Adipocyte (in vitro differentiated cells): Measurements from ENCODE around the gene TOGARAM2.
"Not testable (repeated sequence)": the region's sequence is repeated elsewhere in the genome, so short reads cannot be mapped to it uniquely, and the experiment has no call there.

Source experiments
- DNase-seq: peaks from one replicate; pipeline ENCODE4 v3.0.0-alpha.2; 2015; ENCODE audit warnings: low read depth
- H3K27me3 ChIP-seq: replicated peaks from 2 replicates; pipeline ENCODE4 v1.7.0; 2013; ENCODE audit warnings: mild to moderate bottlenecking, low read length, moderate library complexity; ENCODE audit not compliant: control insufficient read depth, insufficient read depth
- H3K36me3 ChIP-seq: 2 replicates; pipeline ENCODE4 v1.7.0; 2013; ENCODE audit warnings: low read length, mild to moderate bottlenecking, moderate library complexity; ENCODE audit not compliant: control insufficient read depth, insufficient read depth, severe bottlenecking
- H3K4me1 ChIP-seq: 2 replicates; pipeline ENCODE4 v1.7.0; 2013; ENCODE audit warnings: mild to moderate bottlenecking, low read length, moderate library complexity; ENCODE audit not compliant: control insufficient read depth, insufficient read depth
- H3K4me3 ChIP-seq: 2 replicates; pipeline ENCODE4 v1.7.0; 2013; ENCODE audit warnings: mild to moderate bottlenecking, low read length, moderate library complexity
- H3K9ac ChIP-seq: 2 replicates; pipeline ENCODE4 v1.7.0; 2013; ENCODE audit warnings: mild to moderate bottlenecking, low read length, moderate library complexity
- H3K9me3 ChIP-seq: 2 replicates; pipeline ENCODE4 v1.7.0; 2013; ENCODE audit warnings: mild to moderate bottlenecking, low read length, moderate library complexity; ENCODE audit not compliant: control insufficient read depth

TOGARAM2 gene

GRCh38 chr2:29082804-29083495, 101.9 kb downstream of the TOGARAM2 start:
- peaks cover 13% of the 10 kb centered on the region for H3K9me3 ChIP-seq
- no peak for DNase-seq
- H3K4me1 ChIP-seq: peaks cover 21% of the 10 kb centered on the region
- no peaks in the 10 kb centered on the region for H3K36me3 ChIP-seq
- no peak overlapping the region for H3K9ac ChIP-seq
- H3K4me3 ChIP-seq: no peak overlapping the region
- H3K27me3 ChIP-seq: no peaks in the 10 kb centered on the region

- Histone ChIP-seq H3K4me1 (peaks cover 21% of the 10 kb centered on the region), H3K36me3 (no peaks in the 10 kb centered on the region), H3K9me3 (peaks cover 7% of the 10 kb centered on the region), H3K27me3 (no peaks in the 10 kb centered on the region), H3K9ac (no peak overlapping the region), H3K4me3 (no peak overlapping the region)
- DNase-seq: no peak
These were observed 103.5 kb downstream of the TOGARAM2 start for GRCh38 chr2:29084554-29084953.

- H3K36me3 ChIP-seq, DNase-seq, H3K4me3 ChIP-seq, H3K9me3 ChIP-seq, H3K9ac ChIP-seq, H3K4me1 ChIP-seq, H3K27me3 ChIP-seq: not testable (repeated sequence)
These were observed 109.2 kb downstream of the TOGARAM2 start for GRCh38 chr2:29090311-29090710.

- DNase-seq: no peak
- peaks cover 5% of the 10 kb centered on the region for H3K4me1 ChIP-seq
- no peak overlapping the region for H3K4me3 ChIP-seq
- H3K9me3 ChIP-seq: no peaks in the 10 kb centered on the region
- no peaks in the 10 kb centered on the region for H3K27me3 ChIP-seq
- no peaks in the 10 kb centered on the region for H3K36me3 ChIP-seq
- no peak overlapping the region for H3K9ac ChIP-seq
These were observed 115.9 kb downstream of the TOGARAM2 start for GRCh38 chr2:29096969-29097368.

GRCh38 chr2:29097569-29097968, 116.5 kb downstream of the TOGARAM2 start:
- H3K4me3 ChIP-seq: no peak overlapping the region
- no peaks in the 10 kb centered on the region for H3K27me3 ChIP-seq
- H3K4me1 ChIP-seq: peaks cover 5% of the 10 kb centered on the region
- no peaks in the 10 kb centered on the region for H3K9me3 ChIP-seq
- no peak for DNase-seq
- no peak overlapping the region for H3K9ac ChIP-seq
- no peaks in the 10 kb centered on the region for H3K36me3 ChIP-seq

GRCh38 chr2:29100564-29100963, 119.5 kb downstream of the TOGARAM2 start:
- H3K9ac ChIP-seq: no peak overlapping the region
- no peaks in the 10 kb centered on the region for H3K36me3 ChIP-seq
- no peaks in the 10 kb centered on the region for H3K27me3 ChIP-seq
- peaks cover 5% of the 10 kb centered on the region for H3K4me1 ChIP-seq
- H3K4me3 ChIP-seq: no peak overlapping the region
- DNase-seq: no peak
- no peaks in the 10 kb centered on the region for H3K9me3 ChIP-seq
